GM18858 (cell line): ENCODE results near the gene ZSCAN5B.
"Not testable (repeated sequence)": the region's sequence is repeated elsewhere in the genome, so short reads cannot be mapped to it uniquely, and the experiment has no call there.

ENCODE experiments used
- ATAC-seq: cut with Tn5 transposase; IDR thresholded peaks from one replicate; pipeline ENCODE4 v1.9.1; 2021; ENCODE audit not compliant: unreplicated experiment

Gene ZSCAN5B

GRCh38 chr19:56197646-56198045 lies at the start of gene ZSCAN5B:
Gene ZSCAN5B (minus strand): TSS chr19:56197783. CDS start chr19:56193052, 4,731 bp downstream.
- not testable (repeated sequence) for ATAC-seq

- ATAC-seq: not testable (repeated sequence)
Observed at GRCh38 chr19:56245764-56246163, 48.2 kb upstream of the ZSCAN5B start.

- no peak for ATAC-seq
Observed at GRCh38 chr19:56245121-56245740, 47.6 kb upstream of the ZSCAN5B start.

GRCh38 chr19:56223481-56223880 lies 25.9 kb upstream of the ZSCAN5B start:
- no peak for ATAC-seq

- ATAC-seq: no peak
Observed at GRCh38 chr19:56222901-56223300, 25.3 kb upstream of the ZSCAN5B start.

- ATAC-seq: no peak
Observed at GRCh38 chr19:56221851-56222250, 24.3 kb upstream of the ZSCAN5B start.

- not testable (repeated sequence) for ATAC-seq
Observed at GRCh38 chr19:56221442-56221841, 23.9 kb upstream of the ZSCAN5B start.

GRCh38 chr19:56218961-56219360 lies 21.4 kb upstream of the ZSCAN5B start:
- ATAC-seq: no peak

- no peak for ATAC-seq
Observed at GRCh38 chr19:56217039-56217949, 19.7 kb upstream of the ZSCAN5B start.

- ATAC-seq: no peak
Observed at GRCh38 chr19:56211718-56212117, 14.1 kb upstream of the ZSCAN5B start.

- ATAC-seq: not testable (repeated sequence)
Observed at GRCh38 chr19:56210036-56210435, 12.5 kb upstream of the ZSCAN5B start.

- no peak for ATAC-seq
Observed at GRCh38 chr19:56209091-56209490, 11.5 kb upstream of the ZSCAN5B start.

- ATAC-seq: not testable (repeated sequence)
Observed at GRCh38 chr19:56207581-56207980, 10.0 kb upstream of the ZSCAN5B start.

- no peak for ATAC-seq
Observed at GRCh38 chr19:56201973-56202372, 4.4 kb upstream of the ZSCAN5B start, which contains the start of gene ZSCAN5C. Gene ZSCAN5C (plus strand): TSS chr19:56202273. CDS start chr19:56205914, 3,641 bp downstream.

GRCh38 chr19:56199687-56200086 lies 2.1 kb upstream of the ZSCAN5B start:
- ATAC-seq: no peak

GRCh38 chr19:56193981-56194640 lies 3.5 kb downstream of the ZSCAN5B start:
- no peak for ATAC-seq

GRCh38 chr19:56191711-56192110 lies 5.9 kb downstream of the ZSCAN5B start:
- ATAC-seq: no peak

- ATAC-seq: no peak
Observed at GRCh38 chr19:56191115-56191514, 6.5 kb downstream of the ZSCAN5B start.

- no peak for ATAC-seq
Observed at GRCh38 chr19:56189785-56190184, 7.8 kb downstream of the ZSCAN5B start.

GRCh38 chr19:56177564-56178243 lies 19.9 kb downstream of the ZSCAN5B start:
- ATAC-seq: no peak

- ATAC-seq: no peak
Observed at GRCh38 chr19:56176881-56177280, 20.7 kb downstream of the ZSCAN5B start.
